ENCODE data around the gene RELB.
"Not testable (repeated sequence)": the region's sequence is repeated elsewhere in the genome, so short reads cannot be mapped to it uniquely, and the experiment has no call there.

Gene RELB

GRCh38 chr19:44969437-44969836, 31.8 kb upstream of the RELB start:
- DNase-seq (ENCODE audit: low spot score in 2 of 2) (no peak), ATAC-seq (replicated peaks; ENCODE audit: extremely low read depth, poor library complexity, severe bottlenecking) (no peak)
- H3K4me1 Mint-ChIP-seq: peaks cover 7% of the 10 kb centered on the region
- H3K4me3 Mint-ChIP-seq: no peak overlapping the region
- H3K36me3 Mint-ChIP-seq (ENCODE audit: insufficient read depth): peaks cover 40% of the 10 kb centered on the region
- no peak overlapping the region for H3K27ac Mint-ChIP-seq (ENCODE audit: low read depth)
- no peaks in the 10 kb centered on the region for H3K9me3 Mint-ChIP-seq
- H3K27me3 Mint-ChIP-seq: no peaks in the 10 kb centered on the region

- H3K27me3 Mint-ChIP-seq; DNase-seq (ENCODE audit: low spot score in 2 of 2); H3K4me3 Mint-ChIP-seq; H3K27ac Mint-ChIP-seq (ENCODE audit: low read depth); H3K4me1 Mint-ChIP-seq; H3K9me3 Mint-ChIP-seq; ATAC-seq (replicated peaks; ENCODE audit: extremely low read depth, poor library complexity, severe bottlenecking): not testable (repeated sequence)
- H3K36me3 Mint-ChIP-seq (ENCODE audit: insufficient read depth): peaks cover 51% of the 10 kb centered on the region
Measured at GRCh38 chr19:44971451-44971850, 29.8 kb upstream of the RELB start.

GRCh38 chr19:44972802-44973201, 28.5 kb upstream of the RELB start:
- Mint-ChIP-seq H3K27ac (ENCODE audit: low read depth) (no peak overlapping the region), H3K4me1 (peaks cover 4% of the 10 kb centered on the region), H3K4me3 (no peak overlapping the region), H3K36me3 (ENCODE audit: insufficient read depth) (peaks cover 56% of the 10 kb centered on the region), H3K27me3 (no peaks in the 10 kb centered on the region), H3K9me3 (no peaks in the 10 kb centered on the region)
- ATAC-seq (replicated peaks; ENCODE audit: extremely low read depth, poor library complexity, severe bottlenecking): no peak
- DNase-seq (ENCODE audit: low spot score in 2 of 2): no peak

GRCh38 chr19:44973982-44974735, 27.1 kb upstream of the RELB start:
- no peak overlapping the region for H3K27ac Mint-ChIP-seq (ENCODE audit: low read depth)
- H3K36me3 Mint-ChIP-seq (ENCODE audit: insufficient read depth): peaks cover 67% of the 10 kb centered on the region
- H3K4me1 Mint-ChIP-seq: no peaks in the 10 kb centered on the region
- DNase-seq (ENCODE audit: low spot score in 2 of 2) (no peak), ATAC-seq (replicated peaks; ENCODE audit: extremely low read depth, poor library complexity, severe bottlenecking) (no peak)
- no peaks in the 10 kb centered on the region for H3K9me3 Mint-ChIP-seq
- no peaks in the 10 kb centered on the region for H3K27me3 Mint-ChIP-seq
- no peak overlapping the region for H3K4me3 Mint-ChIP-seq

- H3K9me3 Mint-ChIP-seq: no peaks in the 10 kb centered on the region
- H3K27me3 Mint-ChIP-seq: no peaks in the 10 kb centered on the region
- no peak for DNase-seq (ENCODE audit: low spot score in 2 of 2)
- no peak overlapping the region for H3K27ac Mint-ChIP-seq (ENCODE audit: low read depth)
- no peak overlapping the region for H3K4me3 Mint-ChIP-seq
- ATAC-seq (replicated peaks; ENCODE audit: extremely low read depth, poor library complexity, severe bottlenecking): no peak
- H3K4me1 Mint-ChIP-seq: no peaks in the 10 kb centered on the region
- H3K36me3 Mint-ChIP-seq (ENCODE audit: insufficient read depth): peaks cover 69% of the 10 kb centered on the region
Measured at GRCh38 chr19:44974857-44975256, 26.4 kb upstream of the RELB start.

GRCh38 chr19:44975444-44975843, 25.8 kb upstream of the RELB start:
- DNase-seq (ENCODE audit: low spot score in 2 of 2) (no peak), ATAC-seq (replicated peaks; ENCODE audit: extremely low read depth, poor library complexity, severe bottlenecking) (no peak)
- Mint-ChIP-seq H3K27me3 (no peaks in the 10 kb centered on the region), H3K9me3 (no peaks in the 10 kb centered on the region), H3K4me1 (no peaks in the 10 kb centered on the region), H3K27ac (ENCODE audit: low read depth) (no peak overlapping the region), H3K4me3 (no peak overlapping the region), H3K36me3 (ENCODE audit: insufficient read depth) (peaks cover 71% of the 10 kb centered on the region)

GRCh38 chr19:44984005-44984404, 17.3 kb upstream of the RELB start:
- ATAC-seq (replicated peaks; ENCODE audit: extremely low read depth, poor library complexity, severe bottlenecking): no peak
- DNase-seq (ENCODE audit: low spot score in 2 of 2): no peak
- no peaks in the 10 kb centered on the region for H3K9me3 Mint-ChIP-seq
- no peak overlapping the region for H3K4me3 Mint-ChIP-seq
- peaks cover 48% of the 10 kb centered on the region for H3K36me3 Mint-ChIP-seq (ENCODE audit: insufficient read depth)
- H3K27ac Mint-ChIP-seq (ENCODE audit: low read depth): no peak overlapping the region
- peaks cover 3% of the 10 kb centered on the region for H3K4me1 Mint-ChIP-seq
- H3K27me3 Mint-ChIP-seq: no peaks in the 10 kb centered on the region

- DNase-seq (ENCODE audit: low spot score in 2 of 2) (no peak), ATAC-seq (replicated peaks; ENCODE audit: extremely low read depth, poor library complexity, severe bottlenecking) (no peak)
- no peaks in the 10 kb centered on the region for H3K9me3 Mint-ChIP-seq
- H3K27me3 Mint-ChIP-seq: no peaks in the 10 kb centered on the region
- H3K4me3 Mint-ChIP-seq: no peak overlapping the region
- peaks cover 44% of the 10 kb centered on the region for H3K36me3 Mint-ChIP-seq (ENCODE audit: insufficient read depth)
- peaks cover 6% of the 10 kb centered on the region for H3K4me1 Mint-ChIP-seq
- H3K27ac Mint-ChIP-seq (ENCODE audit: low read depth): no peak overlapping the region
Measured at GRCh38 chr19:44985445-44985844, 15.8 kb upstream of the RELB start.

- H3K36me3 Mint-ChIP-seq (ENCODE audit: insufficient read depth): peaks cover 44% of the 10 kb centered on the region
- H3K9me3 Mint-ChIP-seq: no peaks in the 10 kb centered on the region
- no peak overlapping the region for H3K27ac Mint-ChIP-seq (ENCODE audit: low read depth)
- ATAC-seq (replicated peaks; ENCODE audit: extremely low read depth, poor library complexity, severe bottlenecking) (no peak), DNase-seq (ENCODE audit: low spot score in 2 of 2) (no peak)
- H3K4me3 Mint-ChIP-seq: no peak overlapping the region
- peaks cover 6% of the 10 kb centered on the region for H3K4me1 Mint-ChIP-seq
- no peaks in the 10 kb centered on the region for H3K27me3 Mint-ChIP-seq
Measured at GRCh38 chr19:44986389-44986788, 14.9 kb upstream of the RELB start.

- Mint-ChIP-seq H3K9me3 (no peaks in the 10 kb centered on the region), H3K4me3 (no peak overlapping the region), H3K27me3 (no peaks in the 10 kb centered on the region), H3K27ac (ENCODE audit: low read depth) (peak overlapping the region; percentile 70), H3K36me3 (ENCODE audit: insufficient read depth) (peaks cover 43% of the 10 kb centered on the region), H3K4me1 (peaks cover 6% of the 10 kb centered on the region)
- ATAC-seq (replicated peaks; ENCODE audit: extremely low read depth, poor library complexity, severe bottlenecking): no peak
- DNase-seq (ENCODE audit: low spot score in 2 of 2): no peak
Measured at GRCh38 chr19:44987148-44987675, 14.1 kb upstream of the RELB start.

GRCh38 chr19:44988273-44988672, 13.0 kb upstream of the RELB start:
- ATAC-seq (replicated peaks; ENCODE audit: extremely low read depth, poor library complexity, severe bottlenecking) (no peak), DNase-seq (ENCODE audit: low spot score in 2 of 2) (no peak)
- H3K27me3 Mint-ChIP-seq: no peaks in the 10 kb centered on the region
- peaks cover 6% of the 10 kb centered on the region for H3K4me1 Mint-ChIP-seq
- no peaks in the 10 kb centered on the region for H3K9me3 Mint-ChIP-seq
- H3K4me3 Mint-ChIP-seq: no peak overlapping the region
- peaks cover 37% of the 10 kb centered on the region for H3K36me3 Mint-ChIP-seq (ENCODE audit: insufficient read depth)
- H3K27ac Mint-ChIP-seq (ENCODE audit: low read depth): peak overlapping the region; percentile 70

- Mint-ChIP-seq H3K9me3 (no peaks in the 10 kb centered on the region), H3K4me3 (no peak overlapping the region), H3K36me3 (ENCODE audit: insufficient read depth) (peaks cover 36% of the 10 kb centered on the region), H3K4me1 (peaks cover 6% of the 10 kb centered on the region), H3K27me3 (no peaks in the 10 kb centered on the region), H3K27ac (ENCODE audit: low read depth) (no peak overlapping the region)
- ATAC-seq (replicated peaks; ENCODE audit: extremely low read depth, poor library complexity, severe bottlenecking): peak; percentile 53
- peak; percentile 47 to 62 for DNase-seq (ENCODE audit: low spot score in 2 of 2)
Measured at GRCh38 chr19:44988896-44989556, 12.2 kb upstream of the RELB start.

- Mint-ChIP-seq H3K27me3 (no peaks in the 10 kb centered on the region), H3K36me3 (ENCODE audit: insufficient read depth) (peaks cover 31% of the 10 kb centered on the region), H3K4me1 (peaks cover 11% of the 10 kb centered on the region), H3K9me3 (no peaks in the 10 kb centered on the region), H3K4me3 (no peak overlapping the region), H3K27ac (ENCODE audit: low read depth) (no peak overlapping the region)
- ATAC-seq (replicated peaks; ENCODE audit: extremely low read depth, poor library complexity, severe bottlenecking) (no peak), DNase-seq (ENCODE audit: low spot score in 2 of 2) (no peak)
Measured at GRCh38 chr19:44990459-44990858, 10.8 kb upstream of the RELB start.
